Right ventricle myocardium superior (tissue), 1 donor: ENCODE measurements around the gene KIF18B. TPM values are rescaled to one million over a fixed set of nuclear protein-coding genes. Genes with fewer than 3 reads are reported as not detected.

Experiments used
- microRNA-seq: library from miRNA; unstranded; fragments of <30 nt; microRNA quantifications from one replicate; pipeline ENCODE4 v1.2.0, GENCODE V29; 2020
- total RNA-seq: library from RNA; stranded (reverse); fragmentation: NEBNext Ultra II Directional; extraction: Animal tissue kit (Norgen Biotek cat#: 25700); gene quantifications from one replicate; pipeline ENCODE4 v1.2.1, GENCODE V29; 2021
- donor health status: DM: no; HTN: yes; CAD: no; lungs with severe emphysema.

The KIF18B gene
- total RNA-seq, 1 donor from 2014 or later: 1.8 TPM

Small RNA genes within 50 kb of the gene (microRNA-seq; reads per million reads assigned to microRNA genes)
- not detected for gene MIR6783

Other genes starting within 250 kb of the KIF18B start
- gene DBF4B, start 239.1 kb downstream of the KIF18B start, total RNA-seq: 5.0 TPM
- gene ADAM11, start 188.8 kb downstream of the KIF18B start, total RNA-seq: 18.5 TPM
- 16.1 TPM for gene GJC1, start 117.5 kb downstream of the KIF18B start, total RNA-seq
- 17.4 TPM for gene HIGD1B, start 99.9 kb downstream of the KIF18B start, total RNA-seq
- 66.9 TPM for gene EFTUD2, start 48.3 kb downstream of the KIF18B start, total RNA-seq
- gene GFAP, start 32.3 kb downstream of the KIF18B start, total RNA-seq: 4.7 TPM
- gene C1QL1, start 20.5 kb upstream of the KIF18B start, total RNA-seq: 7.3 TPM
- 25.3 TPM for gene DCAKD, start 103.9 kb upstream of the KIF18B start, total RNA-seq
- 84.5 TPM for gene NMT1, start 113.5 kb upstream of the KIF18B start, total RNA-seq
- gene PLCD3, start 184.7 kb upstream of the KIF18B start, total RNA-seq: 201 TPM
- 8.0 TPM for gene ACBD4, start 187.9 kb upstream of the KIF18B start, total RNA-seq
- gene HEXIM1, start 200.7 kb upstream of the KIF18B start, total RNA-seq: 31.2 TPM
- 8.0 TPM for gene HEXIM2, start 214.1 kb upstream of the KIF18B start, total RNA-seq